Measurements from ENCODE around the gene GABPA.
"Not testable (repeated sequence)": the region's sequence is repeated elsewhere in the genome, so short reads cannot be mapped to it uniquely, and the experiment has no call there.

GABPA gene

DNA sequence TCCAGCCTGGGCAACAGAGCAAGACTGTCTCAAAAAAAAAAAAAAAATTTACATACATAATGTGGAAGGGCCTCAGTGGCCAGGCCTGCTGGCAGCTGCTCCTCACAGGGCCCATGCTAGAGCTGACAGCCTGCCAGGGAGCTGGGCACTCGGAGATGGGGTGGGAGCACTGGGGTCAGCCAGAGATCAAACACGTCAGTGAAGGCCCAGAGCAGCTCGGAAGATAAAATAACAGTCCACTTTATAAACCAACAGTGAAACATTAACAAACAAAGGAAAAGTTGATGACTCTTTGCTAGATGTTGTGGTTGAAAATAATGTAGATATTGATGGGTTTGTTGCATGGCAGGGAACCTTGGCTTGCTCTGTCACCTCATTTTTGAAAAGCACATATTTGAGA is 42.8 kb upstream of the GABPA start:
- Histone ChIP-seq H3K36me3 (ENCODE audit: low read depth) (no peaks in the 10 kb centered on the region), H3K4me1 (ENCODE audit: insufficient read depth, poor library complexity, severe bottlenecking) (no peaks in the 10 kb centered on the region), H3K27ac (ENCODE audit: poor library complexity, severe bottlenecking) (no peak overlapping the region), H3K4me3 (ENCODE audit: severe bottlenecking) (no peak overlapping the region), H3K9me3 (ENCODE audit: severe bottlenecking) (no peaks in the 10 kb centered on the region), H3K27me3 (ENCODE audit: insufficient read depth, poor library complexity, severe bottlenecking) (no peaks in the 10 kb centered on the region)
- no peak for DNase-seq (ENCODE audit: low spot score)
- no peak for ATAC-seq (ENCODE audit: low read depth)
- TF ChIP-seq, protein P1, sequence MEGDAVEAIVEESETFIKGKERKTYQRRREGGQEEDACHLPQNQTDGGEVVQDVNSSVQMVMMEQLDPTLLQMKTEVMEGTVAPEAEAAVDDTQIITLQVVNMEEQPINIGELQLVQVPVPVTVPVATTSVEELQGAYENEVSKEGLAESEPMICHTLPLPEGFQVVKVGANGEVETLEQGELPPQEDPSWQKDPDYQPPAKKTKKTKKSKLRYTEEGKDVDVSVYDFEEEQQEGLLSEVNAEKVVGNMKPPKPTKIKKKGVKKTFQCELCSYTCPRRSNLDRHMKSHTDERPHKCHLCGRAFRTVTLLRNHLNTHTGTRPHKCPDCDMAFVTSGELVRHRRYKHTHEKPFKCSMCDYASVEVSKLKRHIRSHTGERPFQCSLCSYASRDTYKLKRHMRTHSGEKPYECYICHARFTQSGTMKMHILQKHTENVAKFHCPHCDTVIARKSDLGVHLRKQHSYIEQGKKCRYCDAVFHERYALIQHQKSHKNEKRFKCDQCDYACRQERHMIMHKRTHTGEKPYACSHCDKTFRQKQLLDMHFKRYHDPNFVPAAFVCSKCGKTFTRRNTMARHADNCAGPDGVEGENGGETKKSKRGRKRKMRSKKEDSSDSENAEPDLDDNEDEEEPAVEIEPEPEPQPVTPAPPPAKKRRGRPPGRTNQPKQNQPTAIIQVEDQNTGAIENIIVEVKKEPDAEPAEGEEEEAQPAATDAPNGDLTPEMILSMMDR (IDR thresholded peaks at IDR 0.05; ENCODE audit: poor library complexity, severe bottlenecking): no peak

- not testable (repeated sequence) for H3K36me3 ChIP-seq (ENCODE audit: low read depth); H3K9me3 ChIP-seq (ENCODE audit: severe bottlenecking); H3K4me3 ChIP-seq (ENCODE audit: severe bottlenecking); H3K27me3 ChIP-seq (ENCODE audit: insufficient read depth, poor library complexity, severe bottlenecking); H3K4me1 ChIP-seq (ENCODE audit: insufficient read depth, poor library complexity, severe bottlenecking); DNase-seq (ENCODE audit: low spot score); ATAC-seq (ENCODE audit: low read depth); H3K27ac ChIP-seq (ENCODE audit: poor library complexity, severe bottlenecking)
Observed at GRCh38 chr21:25695461-25695860, 39.3 kb upstream of the GABPA start.

GRCh38 chr21:25700741-25701140 is 34.0 kb upstream of the GABPA start:
- Histone ChIP-seq H3K36me3 (ENCODE audit: low read depth) (no peaks in the 10 kb centered on the region), H3K27ac (ENCODE audit: poor library complexity, severe bottlenecking) (no peak overlapping the region), H3K4me1 (ENCODE audit: insufficient read depth, poor library complexity, severe bottlenecking) (no peaks in the 10 kb centered on the region), H3K4me3 (ENCODE audit: severe bottlenecking) (no peak overlapping the region), H3K27me3 (ENCODE audit: insufficient read depth, poor library complexity, severe bottlenecking) (no peaks in the 10 kb centered on the region), H3K9me3 (ENCODE audit: severe bottlenecking) (no peaks in the 10 kb centered on the region)
- TF ChIP-seq, protein P1 (IDR thresholded peaks at IDR 0.05; ENCODE audit: poor library complexity, severe bottlenecking): no peak
- DNase-seq (ENCODE audit: low spot score) (no peak), ATAC-seq (ENCODE audit: low read depth) (peak; percentile 55; the same call in 2 of the 3 replicates)

DNA sequence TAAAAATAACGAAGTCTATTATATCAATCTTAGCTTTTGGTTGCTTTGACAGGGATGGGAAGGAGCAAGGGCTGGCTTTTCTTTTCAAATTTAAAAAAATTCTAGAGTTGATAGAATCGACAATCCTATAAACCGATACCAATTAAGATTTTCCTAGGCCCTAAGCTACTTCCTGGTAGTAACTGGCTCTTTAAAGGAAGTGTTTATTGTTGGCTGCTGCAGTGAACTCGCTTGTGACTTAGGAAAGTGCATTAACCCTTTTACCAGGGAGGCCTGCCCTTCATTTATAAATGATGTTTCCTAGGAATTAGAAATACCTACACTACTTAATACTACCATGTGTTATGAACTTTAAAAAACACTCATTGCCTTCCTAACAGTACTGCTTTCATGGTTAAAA is 33.2 kb upstream of the GABPA start:
- ATAC-seq (ENCODE audit: low read depth): no peak
- DNase-seq (ENCODE audit: low spot score): no peak
- Histone ChIP-seq H3K4me1 (ENCODE audit: insufficient read depth, poor library complexity, severe bottlenecking) (no peaks in the 10 kb centered on the region), H3K27ac (ENCODE audit: poor library complexity, severe bottlenecking) (no peak overlapping the region), H3K36me3 (ENCODE audit: low read depth) (no peaks in the 10 kb centered on the region), H3K27me3 (ENCODE audit: insufficient read depth, poor library complexity, severe bottlenecking) (no peaks in the 10 kb centered on the region), H3K9me3 (ENCODE audit: severe bottlenecking) (no peaks in the 10 kb centered on the region), H3K4me3 (ENCODE audit: severe bottlenecking) (no peak overlapping the region)
- TF ChIP-seq, protein P1 (IDR thresholded peaks at IDR 0.05; ENCODE audit: poor library complexity, severe bottlenecking): no peak

GRCh38 chr21:25708467-25709065 is 26.2 kb upstream of the GABPA start:
- H3K4me3 ChIP-seq (ENCODE audit: severe bottlenecking): no peak overlapping the region
- no peaks in the 10 kb centered on the region for H3K9me3 ChIP-seq (ENCODE audit: severe bottlenecking)
- no peaks in the 10 kb centered on the region for H3K27me3 ChIP-seq (ENCODE audit: insufficient read depth, poor library complexity, severe bottlenecking)
- no peaks in the 10 kb centered on the region for H3K4me1 ChIP-seq (ENCODE audit: insufficient read depth, poor library complexity, severe bottlenecking)
- no peaks in the 10 kb centered on the region for H3K36me3 ChIP-seq (ENCODE audit: low read depth)
- H3K27ac ChIP-seq (ENCODE audit: poor library complexity, severe bottlenecking): no peak overlapping the region
- DNase-seq (ENCODE audit: low spot score) (no peak), ATAC-seq (ENCODE audit: low read depth) (no peak)
- TF ChIP-seq, protein P1 (IDR thresholded peaks at IDR 0.05; ENCODE audit: poor library complexity, severe bottlenecking): peak; percentile 86

All from RWPE2 (cell line).